Parathyroid adenoma (tissue), 2 donors: ENCODE measurements around the gene DCLK2.

Experiments
- H2AFZ ChIP-seq: fragments of 300-600 bp; sonication (generic); one replicate; pipeline ENCODE4 v1.7.0; 2017; ENCODE audit warnings: antibody characterized with exemption, mild to moderate bottlenecking
- H3K27ac ChIP-seq: fragments of 300-600 bp; sonication (generic); one replicate; pipeline ENCODE4 v1.7.0; 2017
- H3K27me3 ChIP-seq: fragments of 300-600 bp; sonication (generic); one replicate; pipeline ENCODE4 v1.7.0; 2017; ENCODE audit warnings: low read length; ENCODE audit not compliant: control insufficient read depth, insufficient read depth
- H3K36me3 ChIP-seq: fragments of 300-600 bp; sonication (generic); one replicate; pipeline ENCODE4 v1.7.0; 2017; ENCODE audit warnings: low read length; ENCODE audit not compliant: control insufficient read depth, insufficient read depth
- H3K4me1 ChIP-seq: fragments of 300-600 bp; sonication (generic); one replicate; pipeline ENCODE4 v1.7.0; 2017; ENCODE audit warnings: control low read depth
- H3K4me2 ChIP-seq: fragments of 300-600 bp; sonication (generic); one replicate; pipeline ENCODE4 v1.7.0; 2017; ENCODE audit warnings: low read length
- H3K4me3 ChIP-seq: fragments of 300-600 bp; sonication (generic); one replicate; pipeline ENCODE4 v1.7.0; 2017; ENCODE audit warnings: low read depth, low read length
- H3K79me2 ChIP-seq: fragments of 300-600 bp; sonication (generic); one replicate; pipeline ENCODE4 v1.7.0; 2017; ENCODE audit warnings: control low read depth
- H3K9ac ChIP-seq: fragments of 300-600 bp; sonication (generic); one replicate; pipeline ENCODE4 v1.7.0; 2017; ENCODE audit warnings: mild to moderate bottlenecking
- H3K9me3 ChIP-seq: fragments of 300-600 bp; sonication (generic); one replicate; pipeline ENCODE4 v1.7.0; 2017; ENCODE audit warnings: low read length; ENCODE audit not compliant: control insufficient read depth
- TF ChIP-seq, protein P1 (sequence below): fragments of 300-600 bp; sonication (generic); IDR thresholded peaks from one replicate; pipeline ENCODE4 v1.7.0; 2017; ENCODE audit warnings: antibody characterized with exemption, mild to moderate bottlenecking
- donor health status: primary hyperparathyroidism.

Gene DCLK2

DNA sequence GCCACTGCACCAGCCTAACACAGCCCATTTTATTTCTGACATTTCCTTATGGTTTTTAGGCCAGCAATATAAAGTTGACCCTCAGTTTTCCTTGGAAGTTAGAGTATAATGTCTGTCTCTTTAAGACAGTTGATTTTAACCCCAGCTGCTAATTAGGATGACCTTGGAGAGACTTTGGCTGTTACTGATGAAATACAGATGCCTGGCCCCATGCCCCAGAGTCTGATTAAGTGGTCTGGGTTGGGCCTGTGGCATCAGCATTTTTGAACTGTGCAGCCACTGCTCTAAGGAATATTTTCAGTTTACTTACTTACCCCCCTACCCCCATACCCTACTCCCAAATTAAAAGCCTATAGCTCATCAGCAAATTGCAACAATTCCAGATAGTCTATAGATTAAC is 85.8 kb downstream of the DCLK2 start:
- TF ChIP-seq, protein P1, sequence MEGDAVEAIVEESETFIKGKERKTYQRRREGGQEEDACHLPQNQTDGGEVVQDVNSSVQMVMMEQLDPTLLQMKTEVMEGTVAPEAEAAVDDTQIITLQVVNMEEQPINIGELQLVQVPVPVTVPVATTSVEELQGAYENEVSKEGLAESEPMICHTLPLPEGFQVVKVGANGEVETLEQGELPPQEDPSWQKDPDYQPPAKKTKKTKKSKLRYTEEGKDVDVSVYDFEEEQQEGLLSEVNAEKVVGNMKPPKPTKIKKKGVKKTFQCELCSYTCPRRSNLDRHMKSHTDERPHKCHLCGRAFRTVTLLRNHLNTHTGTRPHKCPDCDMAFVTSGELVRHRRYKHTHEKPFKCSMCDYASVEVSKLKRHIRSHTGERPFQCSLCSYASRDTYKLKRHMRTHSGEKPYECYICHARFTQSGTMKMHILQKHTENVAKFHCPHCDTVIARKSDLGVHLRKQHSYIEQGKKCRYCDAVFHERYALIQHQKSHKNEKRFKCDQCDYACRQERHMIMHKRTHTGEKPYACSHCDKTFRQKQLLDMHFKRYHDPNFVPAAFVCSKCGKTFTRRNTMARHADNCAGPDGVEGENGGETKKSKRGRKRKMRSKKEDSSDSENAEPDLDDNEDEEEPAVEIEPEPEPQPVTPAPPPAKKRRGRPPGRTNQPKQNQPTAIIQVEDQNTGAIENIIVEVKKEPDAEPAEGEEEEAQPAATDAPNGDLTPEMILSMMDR = no peak
- H3K4me1 ChIP-seq = no peaks in the 10 kb centered on the region
- no peak overlapping the region for H3K4me2 ChIP-seq
- no peaks in the 10 kb centered on the region for H3K27me3 ChIP-seq
- H2AFZ ChIP-seq = no peak overlapping the region
- no peak overlapping the region for H3K27ac ChIP-seq
- no peak overlapping the region for H3K4me3 ChIP-seq
- H3K9me3 ChIP-seq = no peaks in the 10 kb centered on the region
- H3K79me2 ChIP-seq = no peaks in the 10 kb centered on the region
- H3K36me3 ChIP-seq = no peaks in the 10 kb centered on the region
- H3K9ac ChIP-seq = no peak overlapping the region

DNA sequence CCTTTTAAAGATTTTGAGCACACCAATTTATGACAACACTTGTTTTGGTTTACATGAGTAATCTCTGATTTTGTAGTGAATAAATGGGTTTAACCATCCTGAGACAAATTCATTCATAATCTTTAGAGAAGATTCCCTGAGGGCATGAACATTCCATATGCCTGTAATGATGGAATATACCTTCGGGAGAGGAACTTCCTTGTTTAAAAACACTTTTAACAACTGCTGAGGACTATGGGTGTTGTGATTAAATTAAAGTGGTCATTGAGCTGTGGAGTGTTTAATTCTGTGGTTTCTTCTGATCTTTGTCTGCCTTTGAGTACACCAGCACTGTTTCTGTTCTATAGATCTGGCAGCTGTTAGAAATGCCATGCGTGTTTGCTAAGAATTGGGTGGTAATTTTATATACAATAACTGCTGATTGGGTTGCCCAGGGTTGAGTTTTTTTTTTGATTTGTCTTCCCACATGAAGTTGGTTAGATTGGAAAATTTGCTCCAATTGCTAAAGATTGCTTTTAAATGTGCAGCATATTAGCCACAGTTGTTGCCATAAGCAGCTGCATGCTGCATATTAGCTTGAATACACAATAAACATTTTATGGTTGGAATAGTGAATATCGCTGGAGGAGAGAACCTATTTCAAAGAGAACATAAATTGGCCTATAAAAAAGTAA is 86.8 kb downstream of the DCLK2 start:
- Histone ChIP-seq H2AFZ (no peak overlapping the region), H3K4me3 (no peak overlapping the region), H3K27ac (no peak overlapping the region), H3K9me3 (no peaks in the 10 kb centered on the region), H3K4me1 (no peaks in the 10 kb centered on the region), H3K4me2 (no peak overlapping the region), H3K79me2 (no peaks in the 10 kb centered on the region), H3K27me3 (no peaks in the 10 kb centered on the region), H3K36me3 (no peaks in the 10 kb centered on the region), H3K9ac (no peak overlapping the region)
- TF ChIP-seq, protein P1 = no peak

DNA sequence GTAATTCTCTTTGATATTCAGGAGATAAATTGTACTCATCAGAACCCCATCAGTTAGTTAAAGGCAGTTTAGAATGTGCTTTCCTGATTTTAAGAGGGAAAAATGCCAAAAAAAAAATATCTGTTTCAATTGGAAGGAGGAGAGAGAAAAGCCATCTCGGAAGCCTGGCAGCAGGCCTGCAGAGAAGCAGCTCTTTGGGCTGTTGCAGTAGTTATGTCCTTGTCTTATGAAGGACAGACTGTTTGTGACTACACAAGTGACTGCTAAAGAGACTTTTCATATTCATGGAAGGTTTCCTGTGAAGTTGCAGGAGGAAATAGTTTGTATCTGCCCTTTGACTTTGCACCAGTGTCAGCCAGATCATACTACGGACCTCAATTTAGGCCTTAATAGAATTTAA is 88.8 kb downstream of the DCLK2 start:
- Histone ChIP-seq H3K36me3 (no peaks in the 10 kb centered on the region), H3K79me2 (no peaks in the 10 kb centered on the region), H3K27ac (no peak overlapping the region), H3K9ac (no peak overlapping the region), H3K4me3 (no peak overlapping the region), H3K4me1 (no peaks in the 10 kb centered on the region), H3K27me3 (no peaks in the 10 kb centered on the region), H3K4me2 (no peak overlapping the region), H2AFZ (no peak overlapping the region), H3K9me3 (no peaks in the 10 kb centered on the region)
- TF ChIP-seq, protein P1 = no peak

DNA sequence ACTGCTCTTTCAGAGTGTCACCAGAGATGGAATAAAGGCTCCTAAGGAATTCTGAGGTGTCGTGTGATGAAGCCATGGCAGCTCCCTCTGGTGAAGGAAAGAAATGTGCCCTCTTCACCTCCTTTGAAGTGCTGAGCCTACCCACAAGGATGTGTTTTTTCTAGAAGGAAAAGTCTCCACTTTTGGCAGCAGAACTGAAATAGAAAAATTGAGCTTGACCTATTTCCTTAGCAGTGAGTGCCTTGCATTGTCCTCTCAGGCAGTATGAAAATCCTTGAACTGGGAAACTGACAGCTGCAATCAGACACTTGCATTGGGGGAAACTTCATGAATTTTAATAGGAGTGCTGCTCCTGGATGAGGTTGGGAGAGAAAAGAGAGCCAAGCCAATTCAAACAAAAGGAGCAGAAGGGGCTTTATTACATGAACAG is 95.2 kb downstream of the DCLK2 start:
- H3K4me3 ChIP-seq = no peak overlapping the region
- H3K27ac ChIP-seq = peak overlapping the region; percentile 66
- no peak overlapping the region for H3K4me2 ChIP-seq
- H3K79me2 ChIP-seq = no peaks in the 10 kb centered on the region
- H3K36me3 ChIP-seq = no peaks in the 10 kb centered on the region
- TF ChIP-seq, protein P1 = no peak
- H3K9me3 ChIP-seq = no peaks in the 10 kb centered on the region
- no peak overlapping the region for H2AFZ ChIP-seq
- no peaks in the 10 kb centered on the region for H3K4me1 ChIP-seq
- H3K9ac ChIP-seq = no peak overlapping the region
- no peaks in the 10 kb centered on the region for H3K27me3 ChIP-seq

DNA sequence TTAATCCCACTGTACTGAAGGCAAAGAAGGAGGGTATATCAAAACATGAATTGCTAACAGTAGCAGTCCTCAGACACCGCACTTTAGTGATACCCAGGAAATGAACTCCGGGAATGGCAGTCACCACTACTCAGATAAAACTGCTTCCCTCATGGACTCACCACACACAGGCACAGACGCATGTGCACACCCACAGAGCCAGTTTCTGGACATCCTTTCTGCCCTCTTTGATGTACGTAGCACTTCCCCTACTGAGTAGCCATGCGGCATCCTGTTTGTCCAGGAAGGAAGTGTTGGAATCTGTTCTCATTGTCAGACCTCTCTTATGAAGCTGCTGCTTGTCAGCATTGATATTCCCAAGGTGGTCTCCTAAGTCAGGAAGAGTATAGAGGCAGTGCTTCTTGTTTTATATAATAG is 95.7 kb downstream of the DCLK2 start:
- Histone ChIP-seq H3K4me2 (no peak overlapping the region), H2AFZ (no peak overlapping the region), H3K27me3 (no peaks in the 10 kb centered on the region), H3K4me1 (no peaks in the 10 kb centered on the region), H3K9ac (no peak overlapping the region), H3K4me3 (no peak overlapping the region), H3K79me2 (no peaks in the 10 kb centered on the region), H3K9me3 (no peaks in the 10 kb centered on the region), H3K27ac (peak overlapping the region; percentile 66), H3K36me3 (no peaks in the 10 kb centered on the region)
- TF ChIP-seq, protein P1 = no peak
